LHCN-M2 (cell line): Measurements from ENCODE around the gene ANKRD55. TPM values are rescaled to one million over a fixed set of nuclear protein-coding genes. Genes with fewer than 3 reads are reported as not detected.
A peak's percentile ranks its signal among the peaks of the same experiment; 100 is the strongest.
"Not testable (repeated sequence)": the region's sequence is repeated elsewhere in the genome, so short reads cannot be mapped to it uniquely, and the experiment has no call there.

Experiments
- DNase-seq: peaks from one replicate; pipeline ENCODE4 v3.0.0-alpha.2; 2012; ENCODE audit warnings: low read depth
- total RNA-seq: library from RNA; depleted of rRNA; stranded (reverse); fragments of >200 nt; gene quantifications from 2 replicates; pipeline ENCODE4 v1.2.3, GENCODE V29; 2014

The ANKRD55 gene
- total RNA-seq, 1 experiment from 2014 or later: not detected

GRCh38 chr5:56169949-56170348, 63.2 kb downstream of the ANKRD55 start:
- no peak for DNase-seq

GRCh38 chr5:56169281-56169680, 63.8 kb downstream of the ANKRD55 start:
- DNase-seq: peak; percentile 27

- no peak for DNase-seq
Observed at GRCh38 chr5:56168066-56168478, 65.1 kb downstream of the ANKRD55 start.

GRCh38 chr5:56167519-56167918, 65.6 kb downstream of the ANKRD55 start:
- no peak for DNase-seq

GRCh38 chr5:56166671-56167385, 66.3 kb downstream of the ANKRD55 start:
- no peak for DNase-seq

GRCh38 chr5:56164376-56164775, 68.8 kb downstream of the ANKRD55 start:
- no peak for DNase-seq

GRCh38 chr5:56161927-56162326, 71.2 kb downstream of the ANKRD55 start:
- DNase-seq: peak; percentile 16

- DNase-seq: no peak
Observed at GRCh38 chr5:56161439-56161823, 71.7 kb downstream of the ANKRD55 start.

GRCh38 chr5:56160723-56161438, 72.2 kb downstream of the ANKRD55 start:
- no peak for DNase-seq

- peak; percentile 22 for DNase-seq
Observed at GRCh38 chr5:56159521-56159947, 73.6 kb downstream of the ANKRD55 start.

GRCh38 chr5:56158331-56158960, 74.7 kb downstream of the ANKRD55 start:
- DNase-seq: no peak

GRCh38 chr5:56157191-56157621, 75.9 kb downstream of the ANKRD55 start:
- not testable (repeated sequence) for DNase-seq

- not testable (repeated sequence) for DNase-seq
Observed at GRCh38 chr5:56156585-56157190, 76.4 kb downstream of the ANKRD55 start.

- DNase-seq: no peak
Observed at GRCh38 chr5:56155992-56156584, 77.0 kb downstream of the ANKRD55 start.

GRCh38 chr5:56154732-56155484, 78.2 kb downstream of the ANKRD55 start:
- DNase-seq: peak; percentile 12

- DNase-seq: no peak
Observed at GRCh38 chr5:56152437-56152836, 80.7 kb downstream of the ANKRD55 start.

- DNase-seq: not testable (repeated sequence)
Observed at GRCh38 chr5:56150756-56151155, 82.4 kb downstream of the ANKRD55 start.

GRCh38 chr5:56148453-56148971, 84.6 kb downstream of the ANKRD55 start:
- DNase-seq: no peak

- no peak for DNase-seq
Observed at GRCh38 chr5:56147659-56148230, 85.4 kb downstream of the ANKRD55 start.

GRCh38 chr5:56147106-56147505, 86.0 kb downstream of the ANKRD55 start:
- DNase-seq: no peak
